Measurements from ENCODE around the gene SPSB1.

GRCh38 chr1:9332513-9333143, 39.9 kb downstream of the SPSB1 start:
- TF ChIP-seq, protein P1, sequence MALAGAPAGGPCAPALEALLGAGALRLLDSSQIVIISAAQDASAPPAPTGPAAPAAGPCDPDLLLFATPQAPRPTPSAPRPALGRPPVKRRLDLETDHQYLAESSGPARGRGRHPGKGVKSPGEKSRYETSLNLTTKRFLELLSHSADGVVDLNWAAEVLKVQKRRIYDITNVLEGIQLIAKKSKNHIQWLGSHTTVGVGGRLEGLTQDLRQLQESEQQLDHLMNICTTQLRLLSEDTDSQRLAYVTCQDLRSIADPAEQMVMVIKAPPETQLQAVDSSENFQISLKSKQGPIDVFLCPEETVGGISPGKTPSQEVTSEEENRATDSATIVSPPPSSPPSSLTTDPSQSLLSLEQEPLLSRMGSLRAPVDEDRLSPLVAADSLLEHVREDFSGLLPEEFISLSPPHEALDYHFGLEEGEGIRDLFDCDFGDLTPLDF (CRISPR knock-in tag; IDR thresholded peaks at IDR 0.05), result no peak
- TF ChIP-seq GRHL2 (CRISPR knock-in tag; IDR thresholded peaks at IDR 0.05; ENCODE audit: insufficient replicate concordance, severe bottlenecking), result no peak
- no peak for TF ChIP-seq TP53 (CRISPR knock-in tag; IDR thresholded peaks at IDR 0.05)
- TF ChIP-seq, protein P2, sequence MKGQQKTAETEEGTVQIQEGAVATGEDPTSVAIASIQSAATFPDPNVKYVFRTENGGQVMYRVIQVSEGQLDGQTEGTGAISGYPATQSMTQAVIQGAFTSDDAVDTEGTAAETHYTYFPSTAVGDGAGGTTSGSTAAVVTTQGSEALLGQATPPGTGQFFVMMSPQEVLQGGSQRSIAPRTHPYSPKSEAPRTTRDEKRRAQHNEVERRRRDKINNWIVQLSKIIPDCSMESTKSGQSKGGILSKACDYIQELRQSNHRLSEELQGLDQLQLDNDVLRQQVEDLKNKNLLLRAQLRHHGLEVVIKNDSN (CRISPR knock-in tag; IDR thresholded peaks at IDR 0.05), result no peak
- TF ChIP-seq, protein P3, sequence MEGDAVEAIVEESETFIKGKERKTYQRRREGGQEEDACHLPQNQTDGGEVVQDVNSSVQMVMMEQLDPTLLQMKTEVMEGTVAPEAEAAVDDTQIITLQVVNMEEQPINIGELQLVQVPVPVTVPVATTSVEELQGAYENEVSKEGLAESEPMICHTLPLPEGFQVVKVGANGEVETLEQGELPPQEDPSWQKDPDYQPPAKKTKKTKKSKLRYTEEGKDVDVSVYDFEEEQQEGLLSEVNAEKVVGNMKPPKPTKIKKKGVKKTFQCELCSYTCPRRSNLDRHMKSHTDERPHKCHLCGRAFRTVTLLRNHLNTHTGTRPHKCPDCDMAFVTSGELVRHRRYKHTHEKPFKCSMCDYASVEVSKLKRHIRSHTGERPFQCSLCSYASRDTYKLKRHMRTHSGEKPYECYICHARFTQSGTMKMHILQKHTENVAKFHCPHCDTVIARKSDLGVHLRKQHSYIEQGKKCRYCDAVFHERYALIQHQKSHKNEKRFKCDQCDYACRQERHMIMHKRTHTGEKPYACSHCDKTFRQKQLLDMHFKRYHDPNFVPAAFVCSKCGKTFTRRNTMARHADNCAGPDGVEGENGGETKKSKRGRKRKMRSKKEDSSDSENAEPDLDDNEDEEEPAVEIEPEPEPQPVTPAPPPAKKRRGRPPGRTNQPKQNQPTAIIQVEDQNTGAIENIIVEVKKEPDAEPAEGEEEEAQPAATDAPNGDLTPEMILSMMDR (IDR thresholded peaks at IDR 0.05), result no peak
- no peak for TF ChIP-seq GABPB1 (CRISPR knock-in tag; IDR thresholded peaks at IDR 0.05)
- no peak for TF ChIP-seq KAT7 (CRISPR knock-in tag; IDR thresholded peaks at IDR 0.05; ENCODE audit: borderline replicate concordance)
- no peak for TF ChIP-seq TCF7 (CRISPR knock-in tag; IDR thresholded peaks at IDR 0.05; ENCODE audit: low read depth)
- no peak for TF ChIP-seq ZNF263 (CRISPR knock-in tag; IDR thresholded peaks at IDR 0.05; ENCODE audit: low read depth)
- no peak for TF ChIP-seq NR2C2 (CRISPR knock-in tag; IDR thresholded peaks at IDR 0.05)
- TF ChIP-seq, protein P4, sequence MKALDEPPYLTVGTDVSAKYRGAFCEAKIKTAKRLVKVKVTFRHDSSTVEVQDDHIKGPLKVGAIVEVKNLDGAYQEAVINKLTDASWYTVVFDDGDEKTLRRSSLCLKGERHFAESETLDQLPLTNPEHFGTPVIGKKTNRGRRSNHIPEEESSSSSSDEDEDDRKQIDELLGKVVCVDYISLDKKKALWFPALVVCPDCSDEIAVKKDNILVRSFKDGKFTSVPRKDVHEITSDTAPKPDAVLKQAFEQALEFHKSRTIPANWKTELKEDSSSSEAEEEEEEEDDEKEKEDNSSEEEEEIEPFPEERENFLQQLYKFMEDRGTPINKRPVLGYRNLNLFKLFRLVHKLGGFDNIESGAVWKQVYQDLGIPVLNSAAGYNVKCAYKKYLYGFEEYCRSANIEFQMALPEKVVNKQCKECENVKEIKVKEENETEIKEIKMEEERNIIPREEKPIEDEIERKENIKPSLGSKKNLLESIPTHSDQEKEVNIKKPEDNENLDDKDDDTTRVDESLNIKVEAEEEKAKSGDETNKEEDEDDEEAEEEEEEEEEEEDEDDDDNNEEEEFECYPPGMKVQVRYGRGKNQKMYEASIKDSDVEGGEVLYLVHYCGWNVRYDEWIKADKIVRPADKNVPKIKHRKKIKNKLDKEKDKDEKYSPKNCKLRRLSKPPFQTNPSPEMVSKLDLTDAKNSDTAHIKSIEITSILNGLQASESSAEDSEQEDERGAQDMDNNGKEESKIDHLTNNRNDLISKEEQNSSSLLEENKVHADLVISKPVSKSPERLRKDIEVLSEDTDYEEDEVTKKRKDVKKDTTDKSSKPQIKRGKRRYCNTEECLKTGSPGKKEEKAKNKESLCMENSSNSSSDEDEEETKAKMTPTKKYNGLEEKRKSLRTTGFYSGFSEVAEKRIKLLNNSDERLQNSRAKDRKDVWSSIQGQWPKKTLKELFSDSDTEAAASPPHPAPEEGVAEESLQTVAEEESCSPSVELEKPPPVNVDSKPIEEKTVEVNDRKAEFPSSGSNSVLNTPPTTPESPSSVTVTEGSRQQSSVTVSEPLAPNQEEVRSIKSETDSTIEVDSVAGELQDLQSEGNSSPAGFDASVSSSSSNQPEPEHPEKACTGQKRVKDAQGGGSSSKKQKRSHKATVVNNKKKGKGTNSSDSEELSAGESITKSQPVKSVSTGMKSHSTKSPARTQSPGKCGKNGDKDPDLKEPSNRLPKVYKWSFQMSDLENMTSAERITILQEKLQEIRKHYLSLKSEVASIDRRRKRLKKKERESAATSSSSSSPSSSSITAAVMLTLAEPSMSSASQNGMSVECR (CRISPR knock-in tag; IDR thresholded peaks at IDR 0.05; ENCODE audit: borderline replicate concordance), result no peak
- TF ChIP-seq CREM (CRISPR knock-in tag; IDR thresholded peaks at IDR 0.05), result no peak
- TF ChIP-seq CBFB (CRISPR knock-in tag; IDR thresholded peaks at IDR 0.05; ENCODE audit: low read depth), result no peak
- TF ChIP-seq HMGXB4 (CRISPR knock-in tag; IDR thresholded peaks at IDR 0.05), result no peak
